ENCODE measurements around the gene ABTB1. TPM values are rescaled to one million over a fixed set of nuclear protein-coding genes. Genes with fewer than 3 reads are reported as not detected.

Gene ABTB1
- total RNA-seq, 2 donors from 2014 or later = 10.7 to 14.4 TPM

GRCh38 chr3:127720161-127720823 lies 47.5 kb downstream of the ABTB1 start:
- Mint-ChIP-seq H3K9me3 (no peaks in the 10 kb centered on the region), H3K27me3 (ENCODE audit: insufficient read depth) (peaks cover 27% of the 10 kb centered on the region), H3K4me1 (peaks cover 5% of the 10 kb centered on the region), H3K27ac (no peak overlapping the region), H3K36me3 (ENCODE audit: low read depth) (no peaks in the 10 kb centered on the region), H3K4me3 (no peak overlapping the region)
- DNase-seq = no peak
- no peaks in the 10 kb centered on the region for H3K4me1 ChIP-seq (ENCODE audit: control insufficient read depth, insufficient read depth, low read length)
- no peaks in the 10 kb centered on the region for H3K9me3 ChIP-seq (ENCODE audit: control insufficient read depth, low read length)
- no peak overlapping the region for H3K4me3 ChIP-seq (ENCODE audit: low read length)
- TF ChIP-seq CTCF (conservative IDR thresholded peaks at IDR 0.05) = no peak
- no peak overlapping the region for H3K9ac ChIP-seq (ENCODE audit: extremely low read depth, low read length, poor library complexity, severe bottlenecking)
- no peak overlapping the region for H3K27ac ChIP-seq (ENCODE audit: low read depth, low read length)
- no peaks in the 10 kb centered on the region for H3K36me3 ChIP-seq (ENCODE audit: control insufficient read depth, insufficient read depth, low read length)
- 94% methylated on average over 12 to 15 of the region's 15 CpGs for WGBS, 2 experiments (ENCODE audit: insufficient coverage in 1 of 2, insufficient read length in 1 of 2)
- H3K27me3 ChIP-seq (ENCODE audit: control insufficient read depth, insufficient read depth, low read length, poor library complexity, severe bottlenecking) = peaks cover 6% of the 10 kb centered on the region

- H3K27ac Mint-ChIP-seq = no peak overlapping the region
- H3K4me1 Mint-ChIP-seq = peaks cover 5% of the 10 kb centered on the region
- Histone ChIP-seq H3K27ac (ENCODE audit: low read depth, low read length) (no peak overlapping the region), H3K36me3 (ENCODE audit: control insufficient read depth, insufficient read depth, low read length) (no peaks in the 10 kb centered on the region), H3K9me3 (ENCODE audit: control insufficient read depth, low read length) (no peaks in the 10 kb centered on the region), H3K9ac (ENCODE audit: extremely low read depth, low read length, poor library complexity, severe bottlenecking) (no peak overlapping the region), H3K4me3 (ENCODE audit: low read length) (no peak overlapping the region), H3K27me3 (ENCODE audit: control insufficient read depth, insufficient read depth, low read length, poor library complexity, severe bottlenecking) (peaks cover 6% of the 10 kb centered on the region), H3K4me1 (ENCODE audit: control insufficient read depth, insufficient read depth, low read length) (no peaks in the 10 kb centered on the region)
- DNase-seq = no peak
- H3K4me3 Mint-ChIP-seq = no peak overlapping the region
- no peak for TF ChIP-seq CTCF (conservative IDR thresholded peaks at IDR 0.05)
- 96 to 97% methylated on average over 10 to 15 of the region's 17 CpGs for WGBS, 2 experiments (ENCODE audit: insufficient coverage in 1 of 2, insufficient read length in 1 of 2)
- peaks cover 28% of the 10 kb centered on the region for H3K27me3 Mint-ChIP-seq (ENCODE audit: insufficient read depth)
- no peaks in the 10 kb centered on the region for H3K36me3 Mint-ChIP-seq (ENCODE audit: low read depth)
- H3K9me3 Mint-ChIP-seq = no peaks in the 10 kb centered on the region
Observed at GRCh38 chr3:127720985-127721935, 48.5 kb downstream of the ABTB1 start.

GRCh38 chr3:127722091-127722784 lies 49.5 kb downstream of the ABTB1 start:
- H3K27me3 ChIP-seq (ENCODE audit: control insufficient read depth, insufficient read depth, low read length, poor library complexity, severe bottlenecking) = no peaks in the 10 kb centered on the region
- H3K36me3 Mint-ChIP-seq (ENCODE audit: low read depth) = no peaks in the 10 kb centered on the region
- no peaks in the 10 kb centered on the region for H3K36me3 ChIP-seq (ENCODE audit: control insufficient read depth, insufficient read depth, low read length)
- H3K27ac ChIP-seq (ENCODE audit: low read depth, low read length) = no peak overlapping the region
- H3K27ac Mint-ChIP-seq = no peak overlapping the region
- H3K9ac ChIP-seq (ENCODE audit: extremely low read depth, low read length, poor library complexity, severe bottlenecking) = no peak overlapping the region
- peaks cover 32% of the 10 kb centered on the region for H3K27me3 Mint-ChIP-seq (ENCODE audit: insufficient read depth)
- no peaks in the 10 kb centered on the region for H3K9me3 Mint-ChIP-seq
- peaks cover 5% of the 10 kb centered on the region for H3K4me1 Mint-ChIP-seq
- H3K9me3 ChIP-seq (ENCODE audit: control insufficient read depth, low read length) = no peaks in the 10 kb centered on the region
- no peak for DNase-seq
- no peak overlapping the region for H3K4me3 ChIP-seq (ENCODE audit: low read length)
- TF ChIP-seq CTCF (conservative IDR thresholded peaks at IDR 0.05) = no peak
- no peaks in the 10 kb centered on the region for H3K4me1 ChIP-seq (ENCODE audit: control insufficient read depth, insufficient read depth, low read length)
- 83 to 86% methylated on average over 8 to 13 of the region's 13 CpGs for WGBS, 2 experiments (ENCODE audit: insufficient coverage in 1 of 2, insufficient read length in 1 of 2)
- no peak overlapping the region for H3K4me3 Mint-ChIP-seq

Measured in endodermal cell (in vitro differentiated cells).